OCI-LY7 (cell line): ENCODE measurements around the gene DNAH7.

Experiments
- EZH2phosphoT487 ChIP-seq: fragments of 200-600 bp; sonication (generic); IDR thresholded peaks from 2 replicates; pipeline ENCODE4 v1.6.1; 2018; ENCODE audit warnings: low read depth, borderline replicate concordance, mild to moderate bottlenecking, mixed run types, antibody characterized with exemption, low read length, moderate library complexity, mixed read lengths
- TF ChIP-seq, protein P1 (sequence below): fragments of 200-600 bp; sonication (generic); conservative IDR thresholded peaks from 2 replicates; pipeline ENCODE4 v1.5.1; 2014; ENCODE audit warnings: mild to moderate bottlenecking, antibody characterized with exemption, low read length, moderate library complexity, mixed read lengths

DNA sequence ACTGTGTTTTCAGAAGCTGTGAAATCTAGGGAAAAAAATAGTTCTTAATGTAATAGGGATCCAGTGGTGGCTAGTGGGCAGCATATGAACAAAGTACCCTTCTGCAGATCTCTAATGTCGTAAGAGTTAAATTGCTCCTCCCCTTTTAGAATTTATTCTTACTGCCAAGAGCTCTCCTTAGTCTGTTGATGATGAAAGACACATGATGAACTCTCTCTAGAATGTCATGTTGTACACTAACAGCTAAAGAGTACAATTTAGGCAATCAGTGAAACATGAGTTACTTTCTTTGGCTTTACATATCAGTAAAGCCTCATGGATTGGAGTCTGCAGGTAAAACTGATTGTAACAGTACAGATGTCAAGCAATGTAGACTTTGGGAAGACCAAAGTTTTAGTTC is 327.4 kb downstream of the DNAH7 start:
- TF ChIP-seq, protein P1, sequence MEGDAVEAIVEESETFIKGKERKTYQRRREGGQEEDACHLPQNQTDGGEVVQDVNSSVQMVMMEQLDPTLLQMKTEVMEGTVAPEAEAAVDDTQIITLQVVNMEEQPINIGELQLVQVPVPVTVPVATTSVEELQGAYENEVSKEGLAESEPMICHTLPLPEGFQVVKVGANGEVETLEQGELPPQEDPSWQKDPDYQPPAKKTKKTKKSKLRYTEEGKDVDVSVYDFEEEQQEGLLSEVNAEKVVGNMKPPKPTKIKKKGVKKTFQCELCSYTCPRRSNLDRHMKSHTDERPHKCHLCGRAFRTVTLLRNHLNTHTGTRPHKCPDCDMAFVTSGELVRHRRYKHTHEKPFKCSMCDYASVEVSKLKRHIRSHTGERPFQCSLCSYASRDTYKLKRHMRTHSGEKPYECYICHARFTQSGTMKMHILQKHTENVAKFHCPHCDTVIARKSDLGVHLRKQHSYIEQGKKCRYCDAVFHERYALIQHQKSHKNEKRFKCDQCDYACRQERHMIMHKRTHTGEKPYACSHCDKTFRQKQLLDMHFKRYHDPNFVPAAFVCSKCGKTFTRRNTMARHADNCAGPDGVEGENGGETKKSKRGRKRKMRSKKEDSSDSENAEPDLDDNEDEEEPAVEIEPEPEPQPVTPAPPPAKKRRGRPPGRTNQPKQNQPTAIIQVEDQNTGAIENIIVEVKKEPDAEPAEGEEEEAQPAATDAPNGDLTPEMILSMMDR = no peak
- no peak for TF ChIP-seq EZH2phosphoT487
